AG04449 (cell line): Measurements from ENCODE around the gene RAB43.

Source experiments
- CTCF ChIA-PET: fragments of 350-600 bp; formaldehyde crosslinking; extraction: SDS; loops from one replicate; lab custom pipeline; 2021; ENCODE audit warnings: antibody characterized with exemption; lab: Yijun Ruan, JAX
- POLR2A ChIA-PET: fragments of 400-600, 350-600 bp; formaldehyde crosslinking; extraction: SDS; loops from one replicate; lab custom pipeline; 2020; ENCODE audit warnings: antibody characterized with exemption, inconsistent platforms; lab: Yijun Ruan, JAX
- DNase-seq: peaks from one replicate; pipeline ENCODE4 v3.0.0-alpha.2; 2010; ENCODE audit warnings: low read depth, low spot score
- H3K4me3 ChIP-seq: 2 replicates; pipeline ENCODE4 v1.5.1; 2011; ENCODE audit warnings: low read depth, mild to moderate bottlenecking, control low read depth, low read length
- TF ChIP-seq, protein P1 (sequence below): IDR thresholded peaks from one replicate; pipeline ENCODE4 v1.5.1; 2011; ENCODE audit warnings: mild to moderate bottlenecking, moderate library complexity, low read length, control low read depth, inconsistent platforms; ENCODE audit not compliant: insufficient read depth; ENCODE audit errors: missing control alignments

Gene RAB43

DNA sequence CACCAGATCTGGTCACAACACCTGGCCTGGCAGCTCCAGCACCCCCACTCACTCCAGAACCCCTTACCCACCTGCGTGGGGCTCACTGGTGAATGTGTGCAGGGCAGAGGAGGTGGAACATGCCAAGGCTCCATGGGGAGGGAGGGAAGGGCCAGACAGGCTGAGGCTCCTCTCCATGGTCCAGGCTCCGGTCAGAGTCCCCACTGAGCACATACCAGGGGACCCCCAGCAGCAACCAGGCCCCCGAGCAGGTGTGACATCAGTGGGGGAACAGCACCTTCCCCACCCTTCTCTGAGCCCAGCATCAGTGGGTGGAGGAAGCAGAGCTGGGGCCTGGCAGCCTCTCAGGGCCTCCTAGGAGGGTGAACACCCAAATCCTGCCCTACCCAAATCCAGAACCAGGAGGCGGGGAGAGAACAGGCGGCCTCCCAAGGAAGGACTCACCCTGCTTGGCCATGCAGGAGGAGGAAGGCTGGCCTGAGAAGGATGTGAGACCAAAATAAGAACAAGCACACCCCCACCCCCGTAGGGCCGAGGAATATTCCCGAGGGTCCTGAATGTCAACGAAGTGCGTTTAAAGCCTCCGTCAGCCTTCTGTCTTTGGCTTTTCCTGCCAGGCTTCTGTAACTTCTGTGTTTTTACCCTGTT, 62.2 kb downstream of the RAB43 start:
- TF ChIP-seq, protein P1, sequence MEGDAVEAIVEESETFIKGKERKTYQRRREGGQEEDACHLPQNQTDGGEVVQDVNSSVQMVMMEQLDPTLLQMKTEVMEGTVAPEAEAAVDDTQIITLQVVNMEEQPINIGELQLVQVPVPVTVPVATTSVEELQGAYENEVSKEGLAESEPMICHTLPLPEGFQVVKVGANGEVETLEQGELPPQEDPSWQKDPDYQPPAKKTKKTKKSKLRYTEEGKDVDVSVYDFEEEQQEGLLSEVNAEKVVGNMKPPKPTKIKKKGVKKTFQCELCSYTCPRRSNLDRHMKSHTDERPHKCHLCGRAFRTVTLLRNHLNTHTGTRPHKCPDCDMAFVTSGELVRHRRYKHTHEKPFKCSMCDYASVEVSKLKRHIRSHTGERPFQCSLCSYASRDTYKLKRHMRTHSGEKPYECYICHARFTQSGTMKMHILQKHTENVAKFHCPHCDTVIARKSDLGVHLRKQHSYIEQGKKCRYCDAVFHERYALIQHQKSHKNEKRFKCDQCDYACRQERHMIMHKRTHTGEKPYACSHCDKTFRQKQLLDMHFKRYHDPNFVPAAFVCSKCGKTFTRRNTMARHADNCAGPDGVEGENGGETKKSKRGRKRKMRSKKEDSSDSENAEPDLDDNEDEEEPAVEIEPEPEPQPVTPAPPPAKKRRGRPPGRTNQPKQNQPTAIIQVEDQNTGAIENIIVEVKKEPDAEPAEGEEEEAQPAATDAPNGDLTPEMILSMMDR = no peak
- CTCF ChIA-PET = interaction anchor here (0.8 to 1.3 kb wide), 3 partner anchors 9 to 89 kb away, joined by 3 to 4 read pairs (median 3); no protein-coding TSS in a partner anchor
- POLR2A ChIA-PET = no interaction called here
- no peak for DNase-seq
- no peak overlapping the region for H3K4me3 ChIP-seq

DNA sequence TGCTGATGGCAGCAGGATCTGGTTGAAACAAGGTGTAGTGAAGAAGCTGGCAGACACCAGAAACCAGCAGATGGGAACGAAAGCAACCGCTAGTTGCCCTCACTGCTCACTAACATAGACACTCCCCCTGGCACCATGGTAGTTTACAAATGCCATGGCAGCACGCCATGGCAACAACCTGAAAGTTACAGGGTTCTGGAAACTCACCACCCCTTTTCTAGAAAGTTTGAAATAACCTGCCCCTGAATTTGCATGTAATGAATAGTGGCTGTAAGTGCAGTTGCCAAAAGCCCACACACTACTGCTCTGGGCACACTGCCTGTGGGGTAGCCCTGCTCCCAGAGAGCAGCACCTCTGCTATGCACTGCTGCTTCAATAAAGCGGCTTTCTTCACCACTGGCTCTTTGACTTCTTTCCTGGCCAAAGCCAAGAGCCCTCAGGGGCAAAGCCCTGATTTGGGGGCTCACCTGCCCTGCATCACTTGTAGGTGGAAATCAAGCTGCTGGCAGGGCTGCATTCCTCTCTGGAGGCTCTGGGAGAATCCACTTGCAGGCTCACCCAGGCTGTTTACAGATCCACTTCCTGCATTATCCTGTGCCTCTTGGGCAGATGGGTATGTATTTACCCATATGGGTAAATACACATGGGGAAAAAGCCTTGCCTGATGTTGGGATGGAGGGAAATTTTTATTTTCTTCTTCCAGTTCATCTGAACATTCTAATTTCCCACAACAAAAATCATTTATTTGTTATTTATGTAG, 63.0 kb downstream of the RAB43 start:
- TF ChIP-seq, protein P1 = no peak
- no peak overlapping the region for H3K4me3 ChIP-seq
- ChIA-PET POLR2A (no interaction called here), CTCF (no interaction called here)
- no peak for DNase-seq

DNA sequence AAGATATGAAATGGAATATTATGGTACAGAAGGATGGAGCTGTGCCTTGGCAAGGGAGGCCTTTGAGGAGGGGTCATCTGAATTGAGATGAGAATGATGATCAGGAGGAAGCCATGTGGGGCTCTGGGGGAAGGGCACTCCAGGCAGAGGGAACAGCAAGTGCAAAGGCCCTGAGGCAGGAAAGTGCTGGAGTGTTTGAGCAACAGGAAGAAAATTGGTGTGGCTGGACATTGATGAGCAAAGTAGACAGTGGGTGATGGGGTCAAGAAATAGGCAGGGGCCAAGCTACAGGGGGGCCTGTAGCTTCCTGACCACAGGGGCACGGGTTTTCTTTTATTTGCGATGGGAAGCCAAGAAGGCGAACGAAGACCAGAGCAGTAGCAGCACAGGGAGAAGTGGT, 64.4 kb downstream of the RAB43 start:
- ChIA-PET POLR2A (no interaction called here), CTCF (interaction anchor here (1.4 to 6.7 kb wide), 2 partner anchors 11 to 188 kb away, joined by 4 to 112 read pairs; no protein-coding TSS in a partner anchor)
- H3K4me3 ChIP-seq = no peak overlapping the region
- TF ChIP-seq, protein P1 = no peak
- no peak for DNase-seq

DNA sequence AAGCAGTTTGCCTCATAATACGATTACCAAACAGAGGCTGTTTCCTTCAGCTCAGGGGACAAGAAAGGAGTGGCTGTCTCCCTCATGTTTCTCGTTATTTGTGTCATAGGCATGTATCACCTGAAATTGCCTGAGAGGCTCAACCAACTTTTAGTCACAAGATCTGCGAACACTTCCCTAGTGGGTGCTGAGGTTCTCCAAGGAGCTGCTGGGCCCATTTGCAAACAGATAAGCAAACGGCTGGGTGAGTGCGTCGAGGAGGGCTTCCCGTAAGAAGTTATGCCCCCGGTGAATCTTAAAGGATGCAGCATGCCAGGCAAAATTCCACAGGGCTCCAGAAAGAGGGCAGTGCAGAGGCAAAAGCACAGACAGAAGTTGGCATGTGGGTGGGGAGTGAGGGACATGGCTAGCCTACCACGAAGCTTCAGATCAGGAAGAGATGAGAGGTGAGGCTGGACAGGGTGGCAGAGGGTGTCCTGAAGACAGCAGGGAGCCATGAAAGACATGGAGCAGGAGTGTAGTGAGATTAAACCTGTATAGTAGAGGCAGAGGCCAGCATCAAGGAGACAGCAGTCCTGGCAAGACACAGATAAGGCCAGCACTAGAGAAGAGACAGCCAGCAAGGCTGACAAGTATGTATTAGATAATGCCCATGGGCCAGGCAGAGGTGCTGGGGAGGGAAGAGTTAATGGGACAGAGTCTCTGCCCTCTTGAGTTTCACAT, 65.0 kb downstream of the RAB43 start:
- CTCF ChIA-PET = interaction anchor here (1.2 to 6.7 kb wide), 3 partner anchors 12 to 188 kb away, joined by 4 to 112 read pairs (median 5); no protein-coding TSS in a partner anchor
- H3K4me3 ChIP-seq = no peak overlapping the region
- no peak for DNase-seq
- TF ChIP-seq, protein P1 = no peak
- POLR2A ChIA-PET = no interaction called here

DNA sequence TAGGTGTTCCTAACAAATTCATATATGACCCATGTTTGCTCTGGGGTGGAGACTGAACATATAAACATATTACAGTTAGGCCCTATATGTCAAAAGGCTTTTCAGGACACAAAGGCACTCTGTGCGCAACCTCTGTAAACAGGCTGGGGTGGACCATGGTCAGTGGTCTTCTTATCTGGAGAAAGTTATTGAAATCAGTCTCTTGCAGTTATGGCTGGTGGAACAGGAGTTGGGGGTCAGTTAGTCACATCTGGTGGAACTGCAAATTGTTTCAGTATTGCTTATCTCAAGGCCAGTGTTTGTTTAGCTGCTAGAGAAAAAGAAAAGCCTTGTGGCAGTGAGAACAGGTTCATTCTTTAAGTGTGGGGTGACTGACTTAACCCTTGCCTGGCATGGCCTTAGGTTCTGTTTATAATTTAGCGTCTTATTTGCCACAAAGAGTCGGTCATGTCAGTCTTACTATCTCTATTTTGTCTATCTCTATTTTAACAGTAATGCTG, 66.9 kb downstream of the RAB43 start:
- CTCF ChIA-PET = interaction anchor here (1.1 to 7.6 kb wide), 10 partner anchors 8 to 191 kb away, joined by 3 to 216 read pairs (median 10); partner anchors contain the start of genes COPG1 and RAB43
- DNase-seq = no peak
- TF ChIP-seq, protein P1 = no peak
- H3K4me3 ChIP-seq = no peak overlapping the region
- POLR2A ChIA-PET = no interaction called here

DNA sequence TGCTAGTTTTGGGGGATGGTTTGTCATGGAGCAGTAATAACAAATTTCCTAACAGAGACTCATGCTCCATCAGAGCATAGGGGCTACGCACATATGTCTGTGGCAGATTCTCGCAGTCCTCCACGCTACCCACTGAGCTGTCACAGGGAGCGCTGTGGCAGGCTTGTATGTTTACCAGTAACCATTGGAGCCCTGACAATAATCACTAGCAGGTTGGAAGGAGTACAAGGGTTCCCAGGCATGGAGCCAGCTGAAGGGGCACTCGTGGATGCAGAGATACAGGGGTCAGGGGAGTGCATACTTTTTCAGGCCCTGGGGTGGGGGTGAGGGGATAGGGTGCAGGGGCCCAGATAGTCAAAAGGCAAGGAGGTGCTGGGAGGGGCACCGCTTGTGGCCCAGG, 68.9 kb downstream of the RAB43 start:
- ChIA-PET CTCF (interaction anchor here (0.8 to 7.6 kb wide), 37 partner anchors 9 to 297 kb away, joined by 3 to 216 read pairs (median 6); partner anchors contain the start of genes COPG1, GP9 and RAB43), POLR2A (interaction anchor here (0.7 kb wide), 1 partner anchor 69 kb away, joined by 3 read pairs; no protein-coding TSS in a partner anchor)
- TF ChIP-seq, protein P1 = no peak
- H3K4me3 ChIP-seq = no peak overlapping the region
- DNase-seq = no peak
